PC-3 (cell line): ENCODE results near the gene LRRC55.

Experiments
- CTCF ChIP-seq: fragments of 300-600 bp; sonication (generic); conservative IDR thresholded peaks from 2 replicates; pipeline ENCODE4 v1.5.1; 2017; ENCODE audit warnings: antibody characterized with exemption, low read depth, mild to moderate bottlenecking, low read length
- EZH2 ChIP-seq: fragments of 300-600 bp; sonication (generic); IDR thresholded peaks from one replicate; pipeline ENCODE4 v1.6.1; 2017; ENCODE audit warnings: antibody characterized with exemption, mild to moderate bottlenecking, low read length; ENCODE audit not compliant: unreplicated experiment
- EZH2phosphoT487 ChIP-seq: fragments of 300-600 bp; sonication (generic); IDR thresholded peaks from 2 replicates; pipeline ENCODE4 v1.6.1; 2018; ENCODE audit warnings: mild to moderate bottlenecking, antibody characterized with exemption, low read length, borderline replicate concordance

- TF ChIP-seq CTCF (no peak), EZH2phosphoT487 (no peak), EZH2 (no peak)
Observed at GRCh38 chr11:57181678-57182305, at the start of gene LRRC55.
